OCI-LY3 (cell line): ENCODE measurements around the gene ELMO1.
A peak's percentile ranks its signal among the peaks of the same experiment; 100 is the strongest.

ENCODE experiments used
- H2AFZ ChIP-seq: fragments of 200-600, 300-600 bp; shearing (Covaris generic); 2 replicates; pipeline ENCODE4 v1.6.0; 2014; ENCODE audit warnings: antibody characterized with exemption, low read depth, low read length
- H3K27ac ChIP-seq: fragments of 200-600, 300-600 bp; sonication (generic); 2 replicates; pipeline ENCODE4 v1.5.1; 2014; ENCODE audit warnings: mild to moderate bottlenecking, low read length, moderate library complexity, mixed read lengths
- H3K27me3 ChIP-seq: fragments of 200-600, 300-600 bp; sonication (generic); 2 replicates; pipeline ENCODE4 v1.6.1; 2014; ENCODE audit warnings: low read depth, low read length, mixed read lengths
- H3K36me3 ChIP-seq: fragments of 200-600, 300-600 bp; sonication (generic); replicated peaks from 2 replicates; pipeline ENCODE3; 2014; ENCODE audit warnings: low read depth, low read length, mixed read lengths
- H3K4me1 ChIP-seq: fragments of 300-600, 200-600 bp; sonication (generic); 2 replicates; pipeline ENCODE4 v1.6.1; 2014; ENCODE audit warnings: low read length, mixed read lengths
- H3K4me2 ChIP-seq: fragments of 200-600, 300-600 bp; sonication (generic); 2 replicates; pipeline ENCODE4 v1.6.1; 2014; ENCODE audit warnings: low read length, mixed read lengths
- H3K4me3 ChIP-seq: fragments of 300-600, 200-600 bp; sonication (generic); 2 replicates; pipeline ENCODE4 v1.5.1; 2014; ENCODE audit warnings: antibody characterized with exemption, mild to moderate bottlenecking, low read length, moderate library complexity
- H3K79me2 ChIP-seq: fragments of 300-600, 200-600 bp; shearing (Covaris generic); 2 replicates; pipeline ENCODE4 v1.6.1; 2014; ENCODE audit warnings: mild to moderate bottlenecking, low read length, mixed read lengths
- H3K9ac ChIP-seq: fragments of 300-600, 200-600 bp; shearing (Covaris generic); 2 replicates; pipeline ENCODE4 v1.6.0; 2014; ENCODE audit warnings: mild to moderate bottlenecking, low read length, moderate library complexity
- H3K9me3 ChIP-seq: fragments of 200-600, 300-600 bp; shearing (Covaris generic); 2 replicates; pipeline ENCODE4 v1.6.1; 2014; ENCODE audit warnings: low read length, mixed read lengths; ENCODE audit not compliant: insufficient read depth
- H4K20me1 ChIP-seq: fragments of 200-600, 300-600 bp; sonication (generic); 2 replicates; pipeline ENCODE4 v1.6.1; 2016; ENCODE audit warnings: low read length, mixed read lengths; ENCODE audit not compliant: insufficient read depth
- EZH2phosphoT487 ChIP-seq: fragments of 200-600 bp; shearing (Covaris generic); IDR thresholded peaks from 2 replicates; pipeline ENCODE4 v1.6.1; 2018; ENCODE audit warnings: antibody characterized with exemption, mixed run types, low read depth
- TF ChIP-seq, protein P1 (sequence below): fragments of 200-600, 300-600 bp; sonication (generic); IDR thresholded peaks from 2 replicates; pipeline ENCODE4 v1.5.1; 2014; ENCODE audit warnings: antibody characterized with exemption, low read length, low read depth

ELMO1 gene

DNA sequence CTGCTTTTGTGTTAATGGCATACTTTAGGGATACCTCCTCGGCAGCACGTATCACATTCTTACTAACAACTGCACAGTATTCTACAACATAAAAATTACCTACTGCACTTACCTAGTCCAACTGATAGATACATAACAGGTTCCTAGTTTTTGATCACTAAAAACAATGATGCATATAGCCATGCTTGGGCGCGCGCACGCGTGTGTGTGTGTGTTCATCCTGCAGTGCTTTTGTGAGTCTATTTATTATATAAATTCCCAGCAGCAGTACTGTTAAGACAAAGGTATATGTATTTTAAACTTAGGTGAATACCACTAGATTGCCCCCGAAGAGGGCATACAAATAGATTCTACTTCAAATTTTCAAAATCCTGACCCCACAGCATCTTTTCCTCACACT, 181.4 kb downstream of the ELMO1 start:
- H3K36me3 ChIP-seq, result peaks cover 43% of the 10 kb centered on the region
- no peak overlapping the region for H3K27ac ChIP-seq
- H3K79me2 ChIP-seq, result peaks cover 89% of the 10 kb centered on the region
- no peak overlapping the region for H3K4me2 ChIP-seq
- no peak for TF ChIP-seq EZH2phosphoT487
- TF ChIP-seq, protein P1, sequence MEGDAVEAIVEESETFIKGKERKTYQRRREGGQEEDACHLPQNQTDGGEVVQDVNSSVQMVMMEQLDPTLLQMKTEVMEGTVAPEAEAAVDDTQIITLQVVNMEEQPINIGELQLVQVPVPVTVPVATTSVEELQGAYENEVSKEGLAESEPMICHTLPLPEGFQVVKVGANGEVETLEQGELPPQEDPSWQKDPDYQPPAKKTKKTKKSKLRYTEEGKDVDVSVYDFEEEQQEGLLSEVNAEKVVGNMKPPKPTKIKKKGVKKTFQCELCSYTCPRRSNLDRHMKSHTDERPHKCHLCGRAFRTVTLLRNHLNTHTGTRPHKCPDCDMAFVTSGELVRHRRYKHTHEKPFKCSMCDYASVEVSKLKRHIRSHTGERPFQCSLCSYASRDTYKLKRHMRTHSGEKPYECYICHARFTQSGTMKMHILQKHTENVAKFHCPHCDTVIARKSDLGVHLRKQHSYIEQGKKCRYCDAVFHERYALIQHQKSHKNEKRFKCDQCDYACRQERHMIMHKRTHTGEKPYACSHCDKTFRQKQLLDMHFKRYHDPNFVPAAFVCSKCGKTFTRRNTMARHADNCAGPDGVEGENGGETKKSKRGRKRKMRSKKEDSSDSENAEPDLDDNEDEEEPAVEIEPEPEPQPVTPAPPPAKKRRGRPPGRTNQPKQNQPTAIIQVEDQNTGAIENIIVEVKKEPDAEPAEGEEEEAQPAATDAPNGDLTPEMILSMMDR, result no peak
- no peak overlapping the region for H3K4me3 ChIP-seq
- no peaks in the 10 kb centered on the region for H3K27me3 ChIP-seq
- H4K20me1 ChIP-seq, result peaks cover 75% of the 10 kb centered on the region
- no peaks in the 10 kb centered on the region for H3K9me3 ChIP-seq
- H3K9ac ChIP-seq, result no peak overlapping the region
- no peak overlapping the region for H2AFZ ChIP-seq
- peaks cover 9% of the 10 kb centered on the region for H3K4me1 ChIP-seq

DNA sequence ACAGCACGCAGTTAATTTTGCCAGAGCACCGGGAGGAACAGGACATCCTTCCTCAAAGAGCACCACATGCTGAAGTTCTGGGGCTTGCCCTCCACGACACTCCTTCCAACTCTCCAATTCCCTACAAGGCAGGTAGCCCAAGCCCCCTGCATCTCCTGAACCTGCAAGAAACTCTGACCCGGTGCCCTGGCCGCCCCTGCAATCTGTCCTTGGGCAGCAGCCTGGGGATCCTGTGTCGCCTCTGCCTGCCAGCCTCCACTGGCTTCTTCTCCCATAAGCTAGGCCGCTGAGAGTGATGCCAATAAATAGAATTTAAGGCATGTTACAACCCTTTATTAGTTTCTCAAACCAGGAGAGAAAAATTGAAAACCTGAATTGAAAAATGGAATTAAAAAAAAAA, 182.8 kb downstream of the ELMO1 start:
- Histone ChIP-seq H3K79me2 (peaks cover 89% of the 10 kb centered on the region), H3K9me3 (no peaks in the 10 kb centered on the region), H3K27ac (no peak overlapping the region), H3K4me3 (no peak overlapping the region), H3K27me3 (no peaks in the 10 kb centered on the region), H3K4me2 (0 out of 2 replicates have a peak overlapping the region, but pooled peaks have one; percentile 1), H3K4me1 (peaks cover 13% of the 10 kb centered on the region), H3K9ac (no peak overlapping the region), H2AFZ (no peak overlapping the region), H3K36me3 (peaks cover 37% of the 10 kb centered on the region), H4K20me1 (peaks cover 78% of the 10 kb centered on the region)
- TF ChIP-seq, protein P1, result no peak
- TF ChIP-seq EZH2phosphoT487, result no peak

DNA sequence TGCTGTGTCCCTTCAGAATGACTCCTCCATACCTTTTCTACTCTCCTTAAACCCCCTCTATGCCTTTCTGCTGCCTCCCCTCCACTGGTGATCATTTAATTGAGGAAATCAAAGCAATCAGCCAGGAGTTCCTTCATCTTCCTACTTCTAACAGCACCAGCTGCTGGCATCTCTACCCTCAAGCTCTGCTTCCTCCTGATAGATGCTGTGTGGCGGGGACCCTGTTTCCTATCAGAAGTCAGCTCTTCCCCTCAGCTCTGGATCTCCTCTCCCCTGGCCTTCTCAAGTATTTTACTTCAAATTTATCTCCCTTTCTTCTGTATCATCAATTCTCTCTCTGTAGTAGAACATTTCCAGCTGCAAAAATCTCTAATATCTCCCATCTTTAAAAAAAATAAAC, 183.7 kb downstream of the ELMO1 start:
- Histone ChIP-seq H3K36me3 (peaks cover 32% of the 10 kb centered on the region), H3K27me3 (no peaks in the 10 kb centered on the region), H3K27ac (no peak overlapping the region), H3K79me2 (peaks cover 91% of the 10 kb centered on the region), H4K20me1 (peaks cover 81% of the 10 kb centered on the region), H3K4me1 (peaks cover 22% of the 10 kb centered on the region), H3K4me3 (no peak overlapping the region), H2AFZ (no peak overlapping the region), H3K9me3 (no peaks in the 10 kb centered on the region), H3K4me2 (no peak overlapping the region), H3K9ac (no peak overlapping the region)
- TF ChIP-seq, protein P1, result no peak
- no peak for TF ChIP-seq EZH2phosphoT487

DNA sequence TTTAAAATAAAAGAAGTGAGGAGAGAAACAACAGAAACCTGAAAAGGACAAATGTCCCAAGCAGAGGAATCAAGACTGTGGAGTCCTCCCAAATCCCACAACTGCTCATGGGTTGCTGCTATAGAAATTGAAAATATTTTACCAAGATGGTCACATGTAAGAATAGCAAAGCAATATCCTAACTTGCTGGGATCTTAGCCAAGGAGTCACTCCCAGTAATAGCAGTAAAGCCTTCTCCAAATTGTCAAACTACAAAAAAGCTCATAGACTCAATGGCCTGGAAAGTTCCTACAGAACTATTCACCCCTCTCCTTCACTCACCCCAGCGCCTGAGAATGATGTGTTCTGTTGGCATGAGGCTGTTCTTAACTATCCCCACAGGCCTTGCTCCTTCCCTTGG, 186.5 kb downstream of the ELMO1 start:
- no peaks in the 10 kb centered on the region for H3K27me3 ChIP-seq
- peaks cover 82% of the 10 kb centered on the region for H3K79me2 ChIP-seq
- H3K9me3 ChIP-seq, result no peaks in the 10 kb centered on the region
- no peak overlapping the region for H2AFZ ChIP-seq
- no peak overlapping the region for H3K9ac ChIP-seq
- H3K4me2 ChIP-seq, result no peak overlapping the region
- H3K27ac ChIP-seq, result no peak overlapping the region
- TF ChIP-seq, protein P1, result no peak
- no peak for TF ChIP-seq EZH2phosphoT487
- H3K4me1 ChIP-seq, result peaks cover 30% of the 10 kb centered on the region
- peaks cover 70% of the 10 kb centered on the region for H4K20me1 ChIP-seq
- no peak overlapping the region for H3K4me3 ChIP-seq
- H3K36me3 ChIP-seq, result peaks cover 24% of the 10 kb centered on the region
